Gastrocnemius medialis (tissue), 4 donors: ENCODE measurements around the gene SIK3. TPM values are rescaled to one million over a fixed set of nuclear protein-coding genes. Genes with fewer than 3 reads are reported as not detected.

ENCODE experiments used
- ATAC-seq, 2 donors: fragments of 150-250 bp; one replicate each; pipeline ENCODE4 v1.9.1; 2016
- DNase-seq, 2 donors: peaks; one replicate each; pipeline ENCODE4 v3.0.0-alpha.2; 2019
- H3K27ac ChIP-seq, 4 donors: fragments of 200-600 bp; sonication (generic); 1 replicate in 1 of 4; 2 replicates in 3 of 4; pipeline ENCODE4 v1.5.1; 2016 to 2018; ENCODE audit warnings: mild to moderate bottlenecking in 2 of 4, moderate library complexity in 1 of 4
- H3K27me3 ChIP-seq, 3 donors: fragments of 200-600 bp; sonication (generic) in 2 of 3; 1 replicate in 1 of 3; 2 replicates in 2 of 3; pipeline versions ENCODE4 v1.5.1 to v1.6.0; 2016 to 2019; ENCODE audit warnings: mild to moderate bottlenecking in 1 of 3, moderate library complexity in 1 of 3
- H3K36me3 ChIP-seq, 2 donors: fragments of 200-600 bp; sonication (generic) in 1 of 2; one replicate each; pipeline ENCODE4 v1.5.1; 2017 to 2018
- H3K4me1 ChIP-seq, 2 donors: fragments of 200-600 bp; sonication (generic) in 1 of 2; one replicate each; pipeline ENCODE4 v1.5.1; 2016 to 2017; ENCODE audit warnings: mild to moderate bottlenecking in 2 of 2
- H3K4me3 ChIP-seq, 4 donors: fragments of 200-600 bp; sonication (generic) in 3 of 4; 1 replicate in 1 of 4; 2 replicates in 3 of 4; pipeline ENCODE4 v1.5.1; 2016 to 2019; ENCODE audit warnings: mild to moderate bottlenecking in 2 of 4
- H3K9me3 ChIP-seq, 3 donors: fragments of 200-600 bp; sonication (generic) in 2 of 3; 1 replicate in 1 of 3; 2 replicates in 2 of 3; pipeline ENCODE4 v1.5.1; 2016 to 2019
- CTCF ChIP-seq, 5 experiments: fragments of 450-650 bp in 3 of 5; fragments of 200-600 bp in 2 of 5; sonication (generic) in 2 of 5; IDR thresholded peaks in 4 of 5; conservative IDR thresholded peaks in 1 of 5; 1 replicate in 4 of 5; 2 replicates in 1 of 5; pipeline ENCODE4 v1.5.1; 2016 to 2019; ENCODE audit warnings: antibody characterized with exemption in 5 of 5, mild to moderate bottlenecking in 3 of 5, moderate library complexity in 3 of 5
- POLR2A ChIP-seq, 2 donors: fragments of 450-650 bp; IDR thresholded peaks; one replicate each; pipeline ENCODE4 v1.6.1; 2017; ENCODE audit warnings: antibody characterized with exemption in 2 of 2, mild to moderate bottlenecking in 2 of 2, moderate library complexity in 2 of 2
- in situ Hi-C, 4 donors: fragments of 200-750 bp; cut with MboI; loops; one replicate each; pipeline versions ENCODE4 v1.15.0 to v1.8.0; 2017; ENCODE audit warnings: low sequenced_read_pairs in 4 of 4
- intact Hi-C: fragments of 100-400 bp; cut with DNase I; formaldehyde crosslinking; loops from one replicate; pipeline ENCODE4 v1.15.1; 2023; ENCODE audit warnings: low total_unique reads
- total RNA-seq, 4 donors: library from RNA; depleted of rRNA; stranded (reverse); fragments of >200 nt; gene quantifications; one replicate each; pipeline versions ENCODE4 v1.1.0 to v1.2.3, GENCODE V29; 2016

SIK3 gene
- total RNA-seq, 4 donors from 2014 or later: 34.4 to 42.4 (median 37.2) TPM

GRCh38 chr11:116812109-116812508, 286.1 kb downstream of the SIK3 start:
- no peak overlapping the region for H3K27ac ChIP-seq
- no peak for TF ChIP-seq POLR2A (IDR thresholded peaks at IDR 0.05)
- TF ChIP-seq CTCF (IDR thresholded peaks at IDR 0.05 in 4 of 5, conservative IDR thresholded peaks at IDR 0.05 in 1 of 5): no peak
- no peak overlapping the region for H3K4me3 ChIP-seq
- in situ Hi-C loops: no loop called here
- no peaks in the 10 kb centered on the region for H3K27me3 ChIP-seq
- H3K36me3 ChIP-seq: no peaks in the 10 kb centered on the region
- intact Hi-C loops: no loop called here
- no peak for DNase-seq
- no peaks in the 10 kb centered on the region for H3K9me3 ChIP-seq
- no peak for ATAC-seq
- H3K4me1 ChIP-seq: peaks cover 0 to 16% of the 10 kb centered on the region in 2 donors

GRCh38 chr11:116811194-116811593, 287.0 kb downstream of the SIK3 start:
- no peaks in the 10 kb centered on the region for H3K9me3 ChIP-seq
- peak overlapping the region in 1 of 4 donors; percentile 3 for H3K27ac ChIP-seq
- ATAC-seq: no peak
- H3K36me3 ChIP-seq: no peaks in the 10 kb centered on the region
- intact Hi-C loops (no loop called here), in situ Hi-C loops (no loop called here)
- peaks cover 0 to 16% of the 10 kb centered on the region in 2 donors for H3K4me1 ChIP-seq
- no peak for DNase-seq
- TF ChIP-seq POLR2A (IDR thresholded peaks at IDR 0.05) (no peak), CTCF (IDR thresholded peaks at IDR 0.05 in 4 of 5, conservative IDR thresholded peaks at IDR 0.05 in 1 of 5) (no peak)
- H3K27me3 ChIP-seq: no peaks in the 10 kb centered on the region
- H3K4me3 ChIP-seq: no peak overlapping the region

GRCh38 chr11:116808262-116809175, 289.7 kb downstream of the SIK3 start:
- no peak for DNase-seq
- ATAC-seq: peak; percentile 32 to 42
- Histone ChIP-seq H3K4me1 (no peaks in the 10 kb centered on the region), H3K9me3 (no peaks in the 10 kb centered on the region), H3K27me3 (no peaks in the 10 kb centered on the region), H3K36me3 (no peaks in the 10 kb centered on the region), H3K27ac (peak overlapping the region in 1 of 4 donors; percentile 0), H3K4me3 (no peak overlapping the region)
- in situ Hi-C loops (no loop called here), intact Hi-C loops (no loop called here)
- TF ChIP-seq POLR2A (IDR thresholded peaks at IDR 0.05) (no peak), CTCF (IDR thresholded peaks at IDR 0.05 in 4 of 5, conservative IDR thresholded peaks at IDR 0.05 in 1 of 5) (no peak)

- no peak for DNase-seq
These were observed 290.5 kb downstream of the SIK3 start for GRCh38 chr11:116807601-116808261.

More at GRCh38 chr11:116807601-116808261, 290.5 kb downstream of the SIK3 start:
- intact Hi-C loops (no loop called here), in situ Hi-C loops (no loop called here)
- TF ChIP-seq CTCF (IDR thresholded peaks at IDR 0.05 in 4 of 5, conservative IDR thresholded peaks at IDR 0.05 in 1 of 5) (no peak), POLR2A (IDR thresholded peaks at IDR 0.05) (no peak)
- ATAC-seq: no peak
- H3K36me3 ChIP-seq: no peaks in the 10 kb centered on the region
- no peaks in the 10 kb centered on the region for H3K27me3 ChIP-seq
- H3K27ac ChIP-seq: no peak overlapping the region
- no peaks in the 10 kb centered on the region for H3K9me3 ChIP-seq
- no peak overlapping the region for H3K4me3 ChIP-seq
- no peaks in the 10 kb centered on the region for H3K4me1 ChIP-seq
